ENCODE measurements around the gene MKX.

DNA sequence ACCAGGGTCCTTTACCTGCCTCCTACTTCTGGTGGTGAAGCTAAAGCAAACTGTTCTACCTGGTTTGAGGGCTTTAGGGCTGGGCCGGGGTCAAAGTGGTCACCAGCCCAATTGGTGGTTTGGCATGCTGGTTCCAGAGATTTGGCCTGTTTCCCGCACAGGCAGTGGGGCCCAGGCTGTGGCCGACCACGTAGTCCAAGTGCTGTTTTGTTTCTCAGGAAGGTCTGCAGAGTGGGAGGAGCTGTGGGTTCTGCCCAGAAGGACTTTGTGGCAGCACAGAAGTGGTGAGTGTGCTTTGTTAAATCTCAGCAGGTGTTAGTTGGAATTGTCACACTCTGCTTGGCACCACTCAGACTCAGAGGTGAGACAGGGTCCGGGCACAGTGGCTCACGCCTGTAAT, 85.8 kb downstream of the MKX start:
- TF ChIP-seq, protein P1, sequence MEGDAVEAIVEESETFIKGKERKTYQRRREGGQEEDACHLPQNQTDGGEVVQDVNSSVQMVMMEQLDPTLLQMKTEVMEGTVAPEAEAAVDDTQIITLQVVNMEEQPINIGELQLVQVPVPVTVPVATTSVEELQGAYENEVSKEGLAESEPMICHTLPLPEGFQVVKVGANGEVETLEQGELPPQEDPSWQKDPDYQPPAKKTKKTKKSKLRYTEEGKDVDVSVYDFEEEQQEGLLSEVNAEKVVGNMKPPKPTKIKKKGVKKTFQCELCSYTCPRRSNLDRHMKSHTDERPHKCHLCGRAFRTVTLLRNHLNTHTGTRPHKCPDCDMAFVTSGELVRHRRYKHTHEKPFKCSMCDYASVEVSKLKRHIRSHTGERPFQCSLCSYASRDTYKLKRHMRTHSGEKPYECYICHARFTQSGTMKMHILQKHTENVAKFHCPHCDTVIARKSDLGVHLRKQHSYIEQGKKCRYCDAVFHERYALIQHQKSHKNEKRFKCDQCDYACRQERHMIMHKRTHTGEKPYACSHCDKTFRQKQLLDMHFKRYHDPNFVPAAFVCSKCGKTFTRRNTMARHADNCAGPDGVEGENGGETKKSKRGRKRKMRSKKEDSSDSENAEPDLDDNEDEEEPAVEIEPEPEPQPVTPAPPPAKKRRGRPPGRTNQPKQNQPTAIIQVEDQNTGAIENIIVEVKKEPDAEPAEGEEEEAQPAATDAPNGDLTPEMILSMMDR (conservative IDR thresholded peaks at IDR 0.05 in 1 of 2, IDR thresholded peaks at IDR 0.05 in 1 of 2; ENCODE audit: extremely low read depth in 1 of 2, insufficient read depth in 1 of 2, low read depth in 1 of 2, low read length in 2 of 2) = no peak
- TF ChIP-seq EZH2 (IDR thresholded peaks at IDR 0.05; ENCODE audit: borderline replicate concordance, low read length) = no peak
